Uterus (tissue), 2 donors: ENCODE data around the gene ARHGAP42.

Experiments used
- CTCF ChIP-seq, 4 experiments: fragments of 200-600 bp in 2 of 4; fragments of 450-650 bp in 2 of 4; sonication (generic) in 2 of 4; IDR thresholded peaks; one replicate each; pipeline ENCODE4 v1.5.1; 2016 to 2019; ENCODE audit warnings: antibody characterized with exemption in 4 of 4, mild to moderate bottlenecking in 2 of 4, moderate library complexity in 1 of 4
- POLR2A ChIP-seq, 2 donors: fragments of 450-650 bp; IDR thresholded peaks; one replicate each; pipeline ENCODE4 v1.6.1; 2016; ENCODE audit warnings: antibody characterized with exemption in 2 of 2, mild to moderate bottlenecking in 1 of 2, moderate library complexity in 1 of 2

- TF ChIP-seq POLR2A (IDR thresholded peaks at IDR 0.05) = no peak
- no peak for TF ChIP-seq CTCF (IDR thresholded peaks at IDR 0.05)
Measured at GRCh38 chr11:100746448-100746847, 59.4 kb downstream of the ARHGAP42 start.
